Fibroblast of villous mesenchyme (primary cell): ENCODE data around the gene SCLT1. TPM values are rescaled to one million over a fixed set of nuclear protein-coding genes. Genes with fewer than 3 reads are reported as not detected.

Source experiments
- DNase-seq: peaks from one replicate; pipeline ENCODE4 v3.0.0-alpha.2; 2010; ENCODE audit warnings: low read depth
- H3K4me3 ChIP-seq: 2 replicates; pipeline ENCODE4 v1.5.1; 2011; ENCODE audit warnings: low read depth, mild to moderate bottlenecking, low read length
- total RNA-seq: library from RNA; depleted of rRNA; stranded (reverse); fragments of >200 nt; gene quantifications from 2 replicates; pipeline ENCODE4 v1.2.3, GENCODE V29; 2012
- TF ChIP-seq, protein P1 (sequence below): IDR thresholded peaks from 2 replicates; pipeline ENCODE4 v1.5.1; 2012; ENCODE audit warnings: low read depth, mild to moderate bottlenecking, low read length; ENCODE audit not compliant: insufficient read depth

SCLT1 gene
- total RNA-seq, 1 donor = 28.1 TPM

DNA sequence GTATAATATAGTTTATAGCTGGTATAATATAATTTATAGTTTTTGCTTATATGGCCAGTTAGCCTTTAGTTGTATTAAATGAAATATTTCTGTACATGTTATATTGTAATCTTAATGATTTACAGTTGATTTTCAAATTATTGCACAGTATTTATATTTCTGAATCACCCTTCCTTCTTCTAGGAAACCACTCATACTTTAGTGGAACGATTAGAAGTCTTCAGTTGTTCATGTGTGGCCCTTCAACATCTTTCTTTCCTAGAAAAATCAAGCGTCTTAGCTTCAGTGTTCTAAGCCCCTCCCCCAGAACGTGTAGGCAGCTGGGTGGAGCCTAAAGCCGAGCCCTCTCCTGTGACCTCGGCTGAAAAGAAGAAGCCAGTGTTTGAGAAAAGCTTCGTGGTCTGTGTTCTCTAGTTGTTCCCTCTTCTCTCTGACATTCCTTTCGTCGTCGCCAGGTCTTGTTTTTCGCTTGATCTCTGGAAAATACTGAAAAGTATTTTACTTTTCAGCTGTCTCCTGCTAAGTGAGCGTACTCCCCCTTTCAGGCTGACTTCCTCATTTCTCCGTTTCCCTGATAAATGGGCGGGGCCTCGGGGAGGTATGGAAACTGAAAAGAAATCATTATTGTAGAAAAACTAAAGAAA is 2.6 kb upstream of the SCLT1 start, which contains the start of gene C4orf33:
C4orf33 (plus strand) TSS at position 342 of the 644 bp plus-strand sequence. CDS start 6,459 bp downstream, outside the sequence.
- H3K4me3 ChIP-seq = peak within 1 kb of the TSS; percentile 80
- TF ChIP-seq, protein P1, sequence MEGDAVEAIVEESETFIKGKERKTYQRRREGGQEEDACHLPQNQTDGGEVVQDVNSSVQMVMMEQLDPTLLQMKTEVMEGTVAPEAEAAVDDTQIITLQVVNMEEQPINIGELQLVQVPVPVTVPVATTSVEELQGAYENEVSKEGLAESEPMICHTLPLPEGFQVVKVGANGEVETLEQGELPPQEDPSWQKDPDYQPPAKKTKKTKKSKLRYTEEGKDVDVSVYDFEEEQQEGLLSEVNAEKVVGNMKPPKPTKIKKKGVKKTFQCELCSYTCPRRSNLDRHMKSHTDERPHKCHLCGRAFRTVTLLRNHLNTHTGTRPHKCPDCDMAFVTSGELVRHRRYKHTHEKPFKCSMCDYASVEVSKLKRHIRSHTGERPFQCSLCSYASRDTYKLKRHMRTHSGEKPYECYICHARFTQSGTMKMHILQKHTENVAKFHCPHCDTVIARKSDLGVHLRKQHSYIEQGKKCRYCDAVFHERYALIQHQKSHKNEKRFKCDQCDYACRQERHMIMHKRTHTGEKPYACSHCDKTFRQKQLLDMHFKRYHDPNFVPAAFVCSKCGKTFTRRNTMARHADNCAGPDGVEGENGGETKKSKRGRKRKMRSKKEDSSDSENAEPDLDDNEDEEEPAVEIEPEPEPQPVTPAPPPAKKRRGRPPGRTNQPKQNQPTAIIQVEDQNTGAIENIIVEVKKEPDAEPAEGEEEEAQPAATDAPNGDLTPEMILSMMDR = no peak
- DNase-seq = peak; percentile 74

DNA sequence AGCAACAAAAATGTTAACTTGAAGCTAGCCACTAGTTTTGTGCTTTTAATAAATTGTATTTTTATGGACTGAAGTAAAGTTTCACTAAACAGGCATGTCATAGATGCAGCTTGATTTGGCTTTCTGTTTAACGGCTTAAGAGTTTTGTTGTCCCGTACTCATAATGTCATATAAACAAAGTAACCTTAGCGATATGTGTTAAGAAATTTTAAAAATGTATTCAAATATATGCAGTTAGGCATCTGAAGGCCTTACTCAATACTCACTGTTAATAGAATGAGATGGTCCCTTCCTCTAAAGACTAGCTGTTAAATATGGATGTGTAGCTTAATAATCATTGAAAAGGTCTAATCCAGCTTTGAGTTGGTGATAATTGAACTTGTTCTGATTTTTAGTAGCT is 1.0 kb upstream of the SCLT1 start:
- DNase-seq = no peak
- peak overlapping the region; percentile 92 for H3K4me3 ChIP-seq
- TF ChIP-seq, protein P1 = no peak

- H3K4me3 ChIP-seq = peak overlapping the region; percentile 92
- DNase-seq = peak; percentile 40
- TF ChIP-seq, protein P1 = no peak
Observed at GRCh38 chr4:129092631-129093190, 628 bp downstream of the SCLT1 start.

- TF ChIP-seq, protein P1 = no peak
- DNase-seq = no peak
- no peak overlapping the region for H3K4me3 ChIP-seq
Observed at GRCh38 chr4:129087516-129087915, 5.8 kb downstream of the SCLT1 start.

GRCh38 chr4:129085472-129085871 is 7.9 kb downstream of the SCLT1 start:
- DNase-seq = no peak
- TF ChIP-seq, protein P1 = no peak
- no peak overlapping the region for H3K4me3 ChIP-seq

- no peak for DNase-seq
Observed at GRCh38 chr4:129082302-129082701, 11.0 kb downstream of the SCLT1 start.

More at GRCh38 chr4:129082302-129082701, 11.0 kb downstream of the SCLT1 start:
- TF ChIP-seq, protein P1 = no peak
- H3K4me3 ChIP-seq = no peak overlapping the region
